H1 (cell line): ENCODE results near the gene RFC3. TPM values are rescaled to one million over a fixed set of nuclear protein-coding genes. Genes with fewer than 3 reads are reported as not detected.
"Not testable (repeated sequence)": the region's sequence is repeated elsewhere in the genome, so short reads cannot be mapped to it uniquely, and the experiment has no call there.

ENCODE experiments used
- CTCF ChIA-PET: fragments of 300-600 bp; sonication (Branson Sonifier 250); formaldehyde crosslinking; loops from one replicate; lab custom pipeline; 2021; ENCODE audit not compliant: partially characterized antibody; lab: Charles Lee
- POLR2A ChIA-PET: fragments of 300-600 bp; sonication (Branson Sonifier 250); formaldehyde crosslinking; loops from one replicate; lab custom pipeline; 2021; ENCODE audit warnings: inconsistent platforms; ENCODE audit not compliant: partially characterized antibody; lab: Charles Lee
- DNase-seq, 2 experiments: peaks; one replicate each; pipeline versions ENCODE4 v3.0.0 to v3.0.0-alpha.2; 2010 to 2022; ENCODE audit warnings: low spot score in 2 of 2, low read depth in 1 of 2, mixed read lengths in 1 of 2
- FAIRE-seq: peaks from 2 replicates; lab custom pipeline; 2011; peaks lifted over from hg19 to GRCh38; lab: Jason Lieb, UNC
- H2AFZ ChIP-seq: 2 replicates; pipeline ENCODE4 v1.8.1; 2012; ENCODE audit warnings: low read length, inconsistent platforms
- H2AK5ac ChIP-seq: 2 replicates; pipeline ENCODE4 v1.6.1; 2013; ENCODE audit warnings: low read depth, low read length
- H2BK120ac ChIP-seq: replicated peaks from 2 replicates; pipeline ENCODE3; 2013; ENCODE audit warnings: low read depth, low read length, inconsistent platforms
- H2BK12ac ChIP-seq: 2 replicates; pipeline ENCODE4 v1.6.1; 2013; ENCODE audit warnings: low read depth, low read length
- H2BK15ac ChIP-seq: 2 replicates; pipeline ENCODE4 v1.6.1; 2013; ENCODE audit warnings: low read length
- H2BK20ac ChIP-seq: 2 replicates; pipeline ENCODE4 v1.6.1; 2013; ENCODE audit warnings: low read length
- H2BK5ac ChIP-seq: 2 replicates; pipeline ENCODE4 v1.6.1; 2013; ENCODE audit warnings: low read depth, low read length
- H3K14ac ChIP-seq: 2 replicates; pipeline ENCODE4 v1.6.1; 2013; ENCODE audit warnings: inconsistent platforms; ENCODE audit not compliant: insufficient read length
- H3K18ac ChIP-seq: 2 replicates; pipeline ENCODE4 v1.6.1; 2013; ENCODE audit warnings: low read length; ENCODE audit errors: extremely low read depth
- H3K23ac ChIP-seq: 2 replicates; pipeline ENCODE4 v1.6.1; 2013; ENCODE audit warnings: inconsistent platforms; ENCODE audit not compliant: insufficient read length
- H3K23me2 ChIP-seq: 2 replicates; pipeline ENCODE4 v1.6.1; 2013; ENCODE audit warnings: low read depth, low read length
- H3K27ac ChIP-seq: 2 replicates; pipeline ENCODE4 v1.6.1; 2011; ENCODE audit warnings: low read depth, low read length, inconsistent platforms
- H3K27me3 ChIP-seq, 4 experiments: replicated peaks in 1 of 4; 1 replicate in 1 of 4; 2 replicates in 3 of 4; pipeline versions ENCODE4 v1.6.1 to v1.8.1; 2011 to 2013; ENCODE audit warnings: low read length in 3 of 4, mild to moderate bottlenecking in 3 of 4, inconsistent platforms in 2 of 4, mixed read lengths in 2 of 4, moderate library complexity in 1 of 4; ENCODE audit not compliant: control insufficient read depth in 3 of 4, insufficient read depth in 3 of 4; ENCODE audit errors: extremely low read depth in 1 of 4
- H3K36me3 ChIP-seq, 4 experiments: 2 replicates each; pipeline versions ENCODE4 v1.6.1 to v1.8.1; 2011 to 2013; ENCODE audit warnings: mild to moderate bottlenecking in 4 of 4, low read length in 3 of 4, moderate library complexity in 2 of 4, control low read depth in 1 of 4, inconsistent platforms in 1 of 4; ENCODE audit not compliant: insufficient read depth in 4 of 4, control insufficient read depth in 2 of 4
- H3K4ac ChIP-seq: replicated peaks from 2 replicates; pipeline ENCODE3; 2013; ENCODE audit warnings: low read length, low read depth, mixed read lengths, inconsistent platforms; ENCODE audit not compliant: insufficient read length
- H3K4me1 ChIP-seq, 4 experiments: replicated peaks in 1 of 4; 1 replicate in 1 of 4; 2 replicates in 3 of 4; pipeline versions ENCODE4 v1.6.1 to v1.8.1; 2011 to 2013; ENCODE audit warnings: low read length in 3 of 4, inconsistent platforms in 2 of 4, mixed read lengths in 1 of 4; ENCODE audit not compliant: insufficient read depth in 4 of 4, control insufficient read depth in 3 of 4
- H3K4me2 ChIP-seq, 2 experiments: 2 replicates each; pipeline versions ENCODE4 v1.6.1 to v1.8.1; 2011 to 2013; ENCODE audit warnings: low read depth in 2 of 2, low read length in 2 of 2, control low read depth in 1 of 2, inconsistent platforms in 1 of 2, mild to moderate bottlenecking in 1 of 2; ENCODE audit not compliant: insufficient read depth in 1 of 2
- H3K4me3 ChIP-seq, 4 experiments: fragments of 200-600, 300-600 bp in 1 of 4; sonication (generic), shearing (Covaris generic), sonication (Bioruptor Twin) in 1 of 4; 2 replicates each; pipeline versions ENCODE4 v1.5.1 to v1.8.1; 2011 to 2016; ENCODE audit warnings: low read length in 4 of 4, low read depth in 3 of 4, control low read depth in 2 of 4, inconsistent platforms in 2 of 4, mild to moderate bottlenecking in 2 of 4, mixed read lengths in 1 of 4, moderate library complexity in 1 of 4; ENCODE audit not compliant: insufficient read depth in 2 of 4; ENCODE audit errors: extremely low read depth in 1 of 4
- H3K56ac ChIP-seq: replicated peaks from 2 replicates; pipeline ENCODE3; 2013; ENCODE audit warnings: low read depth, mild to moderate bottlenecking, mixed read lengths, low read length, inconsistent platforms; ENCODE audit not compliant: insufficient read length
- H3K79me1 ChIP-seq: 2 replicates; pipeline ENCODE4 v1.6.1; 2013; ENCODE audit warnings: low read depth, low read length, control low read depth
- H3K79me2 ChIP-seq, 2 experiments: 2 replicates each; pipeline versions ENCODE4 v1.6.1 to v1.8.1; 2012 to 2013; ENCODE audit warnings: low read length in 2 of 2, mild to moderate bottlenecking in 2 of 2, inconsistent platforms in 1 of 2; ENCODE audit not compliant: insufficient read depth in 2 of 2, control insufficient read depth in 1 of 2
- H3K9ac ChIP-seq, 4 experiments: replicated peaks in 1 of 4; 1 replicate in 1 of 4; 2 replicates in 3 of 4; pipeline versions ENCODE4 v1.6.1 to v1.8.1; 2011 to 2013; ENCODE audit warnings: low read depth in 3 of 4, low read length in 3 of 4, control low read depth in 2 of 4, mild to moderate bottlenecking in 2 of 4, moderate library complexity in 2 of 4, inconsistent platforms in 1 of 4; ENCODE audit errors: extremely low read depth in 1 of 4
- H3K9me3 ChIP-seq, 2 experiments: 2 replicates each; pipeline versions ENCODE4 v1.6.1 to v1.8.1; 2012 to 2013; ENCODE audit warnings: mild to moderate bottlenecking in 2 of 2, moderate library complexity in 2 of 2, control low read depth in 1 of 2, inconsistent platforms in 1 of 2, low read depth in 1 of 2, low read length in 1 of 2, mixed read lengths in 1 of 2; ENCODE audit not compliant: insufficient read depth in 2 of 2
- H4K20me1 ChIP-seq, 2 experiments: replicated peaks in 1 of 2; 2 replicates each; pipeline versions ENCODE3 to v1.8.1; 2011 to 2013; ENCODE audit warnings: inconsistent platforms in 2 of 2, low read length in 2 of 2, mild to moderate bottlenecking in 1 of 2; ENCODE audit not compliant: insufficient read depth in 2 of 2, control insufficient read depth in 1 of 2
- H4K5ac ChIP-seq: 2 replicates; pipeline ENCODE4 v1.6.1; 2013; ENCODE audit warnings: low read length, low read depth, mixed read lengths, inconsistent platforms; ENCODE audit not compliant: insufficient read length
- H4K8ac ChIP-seq: 2 replicates; pipeline ENCODE4 v1.8.0; 2013; ENCODE audit warnings: mild to moderate bottlenecking, moderate library complexity, low read length, inconsistent platforms; ENCODE audit not compliant: insufficient read depth; ENCODE audit errors: extremely low read depth
- H4K91ac ChIP-seq: replicated peaks from 2 replicates; pipeline ENCODE3; 2013; ENCODE audit warnings: low read length, mixed read lengths, inconsistent platforms; ENCODE audit not compliant: insufficient read length
- WGBS, 2 experiments: shearing (Covaris generic) in 1 of 2; methylation state at CpG; one replicate each; pipeline versions ENCODE4 v1.1.6 to v1.1.7; 2013 to 2015; ENCODE audit warnings: low lambda C conversion rate in 2 of 2, mixed read lengths in 2 of 2, inconsistent platforms in 1 of 2, low coverage in 1 of 2, missing lambda C conversion rate in 1 of 2; ENCODE audit not compliant: insufficient replicate concordance in 2 of 2, insufficient coverage in 1 of 2, insufficient read length in 1 of 2; ENCODE audit errors: extremely low coverage in 1 of 2, missing lambda C conversion rate in 1 of 2; 5-methylcytosine and 5-hydroxymethylcytosine counted together
- polyA plus RNA-seq, 7 experiments: library from polyadenylated mRNA; depleted of rRNA in 3 of 7; stranded (reverse) in 5 of 7; unstranded in 2 of 7; fragments of >200 nt in 5 of 7; fragments of 200-250 nt in 2 of 7; gene quantifications; 1 replicate in 5 of 7; 2 replicates in 1 of 7; 4 replicates in 1 of 7; pipeline versions ENCODE4 v1.2.1 to v1.2.3, GENCODE V29; 2011 to 2013; ENCODE audit warnings: missing spikeins in 2 of 7, mixed read lengths in 2 of 7
- total RNA-seq: library from RNA; stranded (reverse); fragmentation: NEBNext Ultra II Directional; extraction: Animal tissue kit (Norgen Biotek cat#: 25700); gene quantifications from 2 replicates; pipeline ENCODE4 v1.2.1, GENCODE V29; 2021

The RFC3 gene
- total and polyA plus RNA-seq, 2 of the 8 experiments (the other 6 are each of a cell fraction or from before 2014, with no cell fraction given) = 26.4 to 45.6 TPM

DNA sequence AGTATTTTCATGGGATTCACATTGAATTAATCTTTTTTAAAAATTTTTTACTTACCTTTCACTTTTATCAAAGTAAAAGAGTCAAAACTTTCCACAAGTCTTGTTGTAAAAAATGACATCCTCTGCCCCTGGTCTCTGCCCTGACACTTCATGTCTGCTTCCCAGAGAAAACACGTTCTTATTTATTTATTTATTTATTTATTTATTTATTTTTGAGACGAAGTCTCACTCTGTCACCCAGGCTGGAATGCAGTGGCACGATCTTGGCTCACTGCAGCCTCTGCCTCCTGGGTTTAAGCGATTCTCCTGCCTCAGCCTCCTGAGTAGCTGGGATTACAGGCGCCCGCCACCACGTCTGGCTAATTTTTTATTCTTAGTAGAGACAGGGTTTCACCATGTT is 5.1 kb upstream of the RFC3 start:
- FAIRE-seq, H2AFZ ChIP-seq: not testable (repeated sequence)
- WGBS, 2 experiments = 86% methylated on average over 7 of the region's 7 CpGs; no CpG with 5 or more reads in 1 of the 2 experiments

More for the DNA sequence above, 5.1 kb upstream of the RFC3 start:
- H3K14ac ChIP-seq, H3K23me2 ChIP-seq, H4K8ac ChIP-seq, H2BK5ac ChIP-seq, DNase-seq, H2BK12ac ChIP-seq, H2BK120ac ChIP-seq, H3K56ac ChIP-seq, H3K27me3 ChIP-seq, H3K4me1 ChIP-seq, H3K4me3 ChIP-seq, H3K18ac ChIP-seq, H3K9ac ChIP-seq, H3K23ac ChIP-seq, H4K20me1 ChIP-seq, H2BK15ac ChIP-seq, H3K79me2 ChIP-seq, H3K4ac ChIP-seq, H4K91ac ChIP-seq, H3K9me3 ChIP-seq, H2BK20ac ChIP-seq, H3K4me2 ChIP-seq, H2AK5ac ChIP-seq, H4K5ac ChIP-seq, H3K36me3 ChIP-seq, H3K27ac ChIP-seq, H3K79me1 ChIP-seq, POLR2A ChIA-PET: not testable (repeated sequence)
- CTCF ChIA-PET = interaction anchor here (0.7 kb wide), 1 partner anchor 12 kb away, joined by 3 read pairs; no protein-coding TSS in a partner anchor
